HL-60 (cell line): ENCODE measurements around the gene HTR3B.
"Not testable (repeated sequence)": the region's sequence is repeated elsewhere in the genome, so short reads cannot be mapped to it uniquely, and the experiment has no call there.

Source experiments
- DNase-seq, 2 experiments: peaks; one replicate each; pipeline ENCODE4 v3.0.0-alpha.2; 2010 to 2020; ENCODE audit warnings: low read depth in 1 of 2, low spot score in 1 of 2
- H3K27ac ChIP-seq: fragments of 250-450 bp; sonication (Bioruptor Pico); replicated peaks from 2 replicates; pipeline ENCODE4 v1.5.1; 2020; ENCODE audit warnings: mild to moderate bottlenecking, moderate library complexity
- H3K27me3 ChIP-seq: fragments of 250-450 bp; sonication (Bioruptor Pico); 2 replicates; pipeline ENCODE4 v1.5.1; 2021; ENCODE audit warnings: mild to moderate bottlenecking, moderate library complexity; ENCODE audit not compliant: insufficient read depth, poor library complexity, severe bottlenecking
- H3K4me3 ChIP-seq: replicated peaks from 2 replicates; pipeline ENCODE4 v1.5.1; 2011; ENCODE audit warnings: mild to moderate bottlenecking, control low read depth, low read length; ENCODE audit not compliant: insufficient read depth
- GABPA ChIP-seq: IDR thresholded peaks from 2 replicates; pipeline ENCODE4 v1.6.1; 2012; ENCODE audit warnings: low read depth
- POLR2AphosphoS5 ChIP-seq: IDR thresholded peaks from 2 replicates; pipeline ENCODE4 v1.6.1; 2012; ENCODE audit warnings: low read depth
- SPI1 ChIP-seq: IDR thresholded peaks from 2 replicates; pipeline ENCODE4 v1.6.1; 2012; ENCODE audit warnings: low read depth, mild to moderate bottlenecking, borderline replicate concordance
- TF ChIP-seq, protein P1 (sequence below): IDR thresholded peaks from 2 replicates; pipeline ENCODE4 v1.6.1; 2012; ENCODE audit warnings: low read depth; ENCODE audit not compliant: insufficient replicate concordance
- TF ChIP-seq, protein P2 (sequence below): IDR thresholded peaks from one replicate; pipeline ENCODE4 v1.5.1; 2011; ENCODE audit warnings: low read length, control low read depth, inconsistent platforms; ENCODE audit not compliant: insufficient read depth

HTR3B gene

GRCh38 chr11:113926273-113927197 lies 21.9 kb downstream of the HTR3B start:
- no peak for TF ChIP-seq GABPA
- TF ChIP-seq, protein P1, sequence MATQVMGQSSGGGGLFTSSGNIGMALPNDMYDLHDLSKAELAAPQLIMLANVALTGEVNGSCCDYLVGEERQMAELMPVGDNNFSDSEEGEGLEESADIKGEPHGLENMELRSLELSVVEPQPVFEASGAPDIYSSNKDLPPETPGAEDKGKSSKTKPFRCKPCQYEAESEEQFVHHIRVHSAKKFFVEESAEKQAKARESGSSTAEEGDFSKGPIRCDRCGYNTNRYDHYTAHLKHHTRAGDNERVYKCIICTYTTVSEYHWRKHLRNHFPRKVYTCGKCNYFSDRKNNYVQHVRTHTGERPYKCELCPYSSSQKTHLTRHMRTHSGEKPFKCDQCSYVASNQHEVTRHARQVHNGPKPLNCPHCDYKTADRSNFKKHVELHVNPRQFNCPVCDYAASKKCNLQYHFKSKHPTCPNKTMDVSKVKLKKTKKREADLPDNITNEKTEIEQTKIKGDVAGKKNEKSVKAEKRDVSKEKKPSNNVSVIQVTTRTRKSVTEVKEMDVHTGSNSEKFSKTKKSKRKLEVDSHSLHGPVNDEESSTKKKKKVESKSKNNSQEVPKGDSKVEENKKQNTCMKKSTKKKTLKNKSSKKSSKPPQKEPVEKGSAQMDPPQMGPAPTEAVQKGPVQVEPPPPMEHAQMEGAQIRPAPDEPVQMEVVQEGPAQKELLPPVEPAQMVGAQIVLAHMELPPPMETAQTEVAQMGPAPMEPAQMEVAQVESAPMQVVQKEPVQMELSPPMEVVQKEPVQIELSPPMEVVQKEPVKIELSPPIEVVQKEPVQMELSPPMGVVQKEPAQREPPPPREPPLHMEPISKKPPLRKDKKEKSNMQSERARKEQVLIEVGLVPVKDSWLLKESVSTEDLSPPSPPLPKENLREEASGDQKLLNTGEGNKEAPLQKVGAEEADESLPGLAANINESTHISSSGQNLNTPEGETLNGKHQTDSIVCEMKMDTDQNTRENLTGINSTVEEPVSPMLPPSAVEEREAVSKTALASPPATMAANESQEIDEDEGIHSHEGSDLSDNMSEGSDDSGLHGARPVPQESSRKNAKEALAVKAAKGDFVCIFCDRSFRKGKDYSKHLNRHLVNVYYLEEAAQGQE, result no peak
- TF ChIP-seq, protein P2, sequence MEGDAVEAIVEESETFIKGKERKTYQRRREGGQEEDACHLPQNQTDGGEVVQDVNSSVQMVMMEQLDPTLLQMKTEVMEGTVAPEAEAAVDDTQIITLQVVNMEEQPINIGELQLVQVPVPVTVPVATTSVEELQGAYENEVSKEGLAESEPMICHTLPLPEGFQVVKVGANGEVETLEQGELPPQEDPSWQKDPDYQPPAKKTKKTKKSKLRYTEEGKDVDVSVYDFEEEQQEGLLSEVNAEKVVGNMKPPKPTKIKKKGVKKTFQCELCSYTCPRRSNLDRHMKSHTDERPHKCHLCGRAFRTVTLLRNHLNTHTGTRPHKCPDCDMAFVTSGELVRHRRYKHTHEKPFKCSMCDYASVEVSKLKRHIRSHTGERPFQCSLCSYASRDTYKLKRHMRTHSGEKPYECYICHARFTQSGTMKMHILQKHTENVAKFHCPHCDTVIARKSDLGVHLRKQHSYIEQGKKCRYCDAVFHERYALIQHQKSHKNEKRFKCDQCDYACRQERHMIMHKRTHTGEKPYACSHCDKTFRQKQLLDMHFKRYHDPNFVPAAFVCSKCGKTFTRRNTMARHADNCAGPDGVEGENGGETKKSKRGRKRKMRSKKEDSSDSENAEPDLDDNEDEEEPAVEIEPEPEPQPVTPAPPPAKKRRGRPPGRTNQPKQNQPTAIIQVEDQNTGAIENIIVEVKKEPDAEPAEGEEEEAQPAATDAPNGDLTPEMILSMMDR, result no peak
- TF ChIP-seq SPI1, result no peak
- no peak overlapping the region for H3K27ac ChIP-seq
- no peak overlapping the region for H3K4me3 ChIP-seq
- no peaks in the 10 kb centered on the region for H3K27me3 ChIP-seq
- DNase-seq, result no peak

DNA sequence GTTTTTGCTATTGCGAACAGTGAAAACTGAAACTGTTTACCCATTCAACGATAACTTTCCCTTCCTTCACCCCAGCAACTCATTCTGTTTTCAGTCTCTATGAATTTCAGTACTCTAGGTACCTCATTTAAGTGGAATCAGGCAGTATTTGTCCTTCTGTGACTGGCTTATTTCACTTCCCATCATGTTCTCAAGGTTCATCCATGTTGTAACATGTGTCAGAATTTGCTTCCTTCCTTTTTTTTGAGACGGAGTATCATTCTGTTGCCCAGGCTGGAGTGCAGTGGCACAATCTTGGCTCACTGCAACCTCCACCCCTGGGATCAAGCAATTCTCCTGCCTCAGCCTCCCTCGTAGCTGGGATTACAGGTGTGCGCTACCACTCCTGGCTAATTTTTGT lies 23.7 kb downstream of the HTR3B start:
- H3K27ac ChIP-seq, result no peak overlapping the region
- H3K27me3 ChIP-seq, result no peaks in the 10 kb centered on the region
- DNase-seq, result peak in 1 of 2 experiments; percentile 29
- TF ChIP-seq GABPA (no peak), SPI1 (peak; percentile 34; the same call in 1 of the 2 replicates)
- TF ChIP-seq, protein P2, result no peak
- H3K4me3 ChIP-seq, result no peak overlapping the region

GRCh38 chr11:113932788-113933187 lies 28.2 kb downstream of the HTR3B start:
- Histone ChIP-seq H3K27ac (no peak overlapping the region), H3K27me3 (no peaks in the 10 kb centered on the region), H3K4me3 (no peak overlapping the region)
- DNase-seq, result no peak
- TF ChIP-seq, protein P1, result no peak
- no peak for TF ChIP-seq POLR2AphosphoS5
- TF ChIP-seq, protein P2, result no peak
- TF ChIP-seq SPI1, result no peak
- TF ChIP-seq GABPA, result no peak

DNA sequence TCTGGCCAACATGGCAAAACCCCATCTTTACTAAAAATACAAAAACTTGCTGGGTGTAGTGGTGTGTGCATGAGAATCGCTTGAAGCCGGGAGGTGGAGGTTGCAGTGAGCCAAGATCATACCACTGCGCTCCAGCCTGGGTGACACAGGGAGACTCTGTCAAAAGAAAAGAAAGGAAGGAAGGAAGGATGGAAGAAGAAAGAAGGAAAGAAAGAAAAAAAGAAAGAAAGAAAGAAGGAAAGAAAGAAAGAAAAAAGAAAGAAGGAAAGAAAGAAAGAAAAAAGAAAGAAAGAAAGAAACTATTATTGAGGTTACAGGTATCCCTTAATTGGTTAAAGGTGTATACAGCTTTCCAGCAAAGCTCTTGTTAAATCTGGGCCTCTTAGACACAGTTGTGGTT lies 29.6 kb downstream of the HTR3B start:
- H3K4me3 ChIP-seq, H3K27ac ChIP-seq: not testable (repeated sequence)

More for the DNA sequence above, 29.6 kb downstream of the HTR3B start:
- not testable (repeated sequence) for DNase-seq, H3K27me3 ChIP-seq
